Neural cell (in vitro differentiated cells): ENCODE data around the gene DNM3. TPM values are rescaled to one million over a fixed set of nuclear protein-coding genes. Genes with fewer than 3 reads are reported as not detected.

Experiments
- H2AFZ ChIP-seq: fragments of 200-600, 300-800 bp; sonication (generic), shearing (Covaris generic); 2 replicates; pipeline ENCODE4 v1.6.0; 2014; ENCODE audit warnings: low read depth, mild to moderate bottlenecking, antibody characterized with exemption, low read length, moderate library complexity
- H3F3A ChIP-seq: fragments of 200-600 bp; shearing (Covaris generic); 2 replicates; pipeline ENCODE4 v1.6.1; 2016; ENCODE audit warnings: mild to moderate bottlenecking, moderate library complexity, mixed read lengths, antibody characterized with exemption, low read length; ENCODE audit not compliant: insufficient read depth, poor library complexity, severe bottlenecking
- H3K27ac ChIP-seq: fragments of 200-600, 300-800 bp; sonication (generic), shearing (Covaris generic); 2 replicates; pipeline ENCODE4 v1.5.1; 2014; ENCODE audit warnings: mild to moderate bottlenecking, low read length, moderate library complexity
- H3K27me3 ChIP-seq: fragments of 300-800, 200-600 bp; sonication (generic), shearing (Covaris generic); 2 replicates; pipeline ENCODE4 v1.6.0; 2014; ENCODE audit warnings: mild to moderate bottlenecking, low read depth, low read length, moderate library complexity; ENCODE audit not compliant: insufficient read depth
- H3K36me3 ChIP-seq: fragments of 300-800, 200-600 bp; sonication (generic), shearing (Covaris generic); 2 replicates; pipeline ENCODE4 v1.5.1; 2014; ENCODE audit warnings: mild to moderate bottlenecking, antibody characterized with exemption, low read length, moderate library complexity; ENCODE audit not compliant: insufficient read depth
- H3K4me2 ChIP-seq: fragments of 300-800, 200-600 bp; sonication (generic), shearing (Covaris generic); 2 replicates; pipeline ENCODE4 v1.6.0; 2014; ENCODE audit warnings: mild to moderate bottlenecking, low read length
- H3K4me3 ChIP-seq: fragments of 300-800, 200-600 bp; sonication (generic), shearing (Covaris generic); 2 replicates; pipeline ENCODE4 v1.5.1; 2014; ENCODE audit warnings: mild to moderate bottlenecking, low read length, moderate library complexity
- H3K79me2 ChIP-seq: fragments of 200-600 bp; shearing (Covaris generic); replicated peaks from 2 replicates; pipeline ENCODE4 v1.6.0; 2014; ENCODE audit warnings: mild to moderate bottlenecking, low read length, moderate library complexity; ENCODE audit not compliant: insufficient read depth
- H3K9ac ChIP-seq: fragments of 300-800, 200-600 bp; sonication (generic), shearing (Covaris generic); 2 replicates; pipeline ENCODE4 v1.6.1; 2016; ENCODE audit warnings: mild to moderate bottlenecking, low read length, mixed read lengths
- H3K9me2 ChIP-seq: fragments of 200-600 bp; shearing (Covaris generic); 2 replicates; pipeline ENCODE4 v1.6.1; 2016; ENCODE audit warnings: mild to moderate bottlenecking, low read length, mixed read lengths; ENCODE audit not compliant: insufficient read depth
- H3K9me3 ChIP-seq: fragments of 200-600, 300-800 bp; sonication (generic), shearing (Covaris generic); 2 replicates; pipeline ENCODE4 v1.6.1; 2016; ENCODE audit warnings: mild to moderate bottlenecking, mixed run types, low read length, moderate library complexity, mixed read lengths
- H4K20me1 ChIP-seq: fragments of 200-600 bp; shearing (Covaris generic); 2 replicates; pipeline ENCODE4 v1.6.1; 2016; ENCODE audit warnings: mild to moderate bottlenecking, mixed run types; ENCODE audit not compliant: insufficient read depth
- CTCF ChIP-seq: fragments of 450-650 bp; IDR thresholded peaks from 2 replicates; pipeline ENCODE4 v1.5.1; 2014; ENCODE audit warnings: antibody characterized with exemption, mild to moderate bottlenecking, moderate library complexity; ENCODE audit not compliant: poor library complexity, severe bottlenecking
- EP300 ChIP-seq: fragments of 450-650 bp; conservative IDR thresholded peaks from 2 replicates; pipeline ENCODE4 v1.6.1; 2014; ENCODE audit warnings: antibody characterized with exemption, mild to moderate bottlenecking, moderate library complexity; ENCODE audit not compliant: poor library complexity, severe bottlenecking
- EZH2 ChIP-seq: fragments of 200-600, 300-800 bp; shearing (Covaris generic), sonication (generic); IDR thresholded peaks from 2 replicates; pipeline ENCODE4 v1.6.1; 2014; ENCODE audit warnings: antibody characterized with exemption, low read length, borderline replicate concordance, mild to moderate bottlenecking; ENCODE audit not compliant: insufficient read depth, poor library complexity, severe bottlenecking
- MXI1 ChIP-seq: fragments of 450-650 bp; conservative IDR thresholded peaks from 2 replicates; pipeline ENCODE4 v1.6.1; 2014; ENCODE audit warnings: antibody characterized with exemption, mild to moderate bottlenecking; ENCODE audit not compliant: poor library complexity, severe bottlenecking
- POLR2AphosphoS5 ChIP-seq: IDR thresholded peaks from 2 replicates; pipeline ENCODE4 v1.6.1; 2012
- RAD21 ChIP-seq: fragments of 450-650 bp; conservative IDR thresholded peaks from 2 replicates; pipeline ENCODE4 v1.6.1; 2014; ENCODE audit warnings: antibody characterized with exemption, mild to moderate bottlenecking, moderate library complexity
- SMC3 ChIP-seq: fragments of 450-650 bp; conservative IDR thresholded peaks from 2 replicates; pipeline ENCODE4 v1.6.1; 2014; ENCODE audit warnings: antibody characterized with exemption, mild to moderate bottlenecking, moderate library complexity; ENCODE audit not compliant: poor library complexity
- TAF1 ChIP-seq: IDR thresholded peaks from 2 replicates; pipeline ENCODE4 v1.6.1; 2012; ENCODE audit warnings: low read depth
- polyA plus RNA-seq: library from polyadenylated mRNA; depleted of rRNA; stranded (reverse); fragments of >200 nt; gene quantifications from 2 replicates; pipeline ENCODE4 v1.2.3, GENCODE V29; 2014
- TF ChIP-seq, protein P1 (sequence below): IDR thresholded peaks from 2 replicates; pipeline ENCODE4 v1.6.1; 2012; ENCODE audit warnings: borderline replicate concordance

Gene DNM3
- polyA plus RNA-seq, 1 donor from 2014 or later, result 37.1 TPM

GRCh38 chr1:172241540-172241939 is 400.2 kb downstream of the DNM3 start:
- H3K9ac ChIP-seq, result no peak overlapping the region
- H3K36me3 ChIP-seq, result no peaks in the 10 kb centered on the region
- no peak overlapping the region for H2AFZ ChIP-seq
- H4K20me1 ChIP-seq, result no peaks in the 10 kb centered on the region
- H3K9me3 ChIP-seq, result no peaks in the 10 kb centered on the region
- TF ChIP-seq, protein P1, sequence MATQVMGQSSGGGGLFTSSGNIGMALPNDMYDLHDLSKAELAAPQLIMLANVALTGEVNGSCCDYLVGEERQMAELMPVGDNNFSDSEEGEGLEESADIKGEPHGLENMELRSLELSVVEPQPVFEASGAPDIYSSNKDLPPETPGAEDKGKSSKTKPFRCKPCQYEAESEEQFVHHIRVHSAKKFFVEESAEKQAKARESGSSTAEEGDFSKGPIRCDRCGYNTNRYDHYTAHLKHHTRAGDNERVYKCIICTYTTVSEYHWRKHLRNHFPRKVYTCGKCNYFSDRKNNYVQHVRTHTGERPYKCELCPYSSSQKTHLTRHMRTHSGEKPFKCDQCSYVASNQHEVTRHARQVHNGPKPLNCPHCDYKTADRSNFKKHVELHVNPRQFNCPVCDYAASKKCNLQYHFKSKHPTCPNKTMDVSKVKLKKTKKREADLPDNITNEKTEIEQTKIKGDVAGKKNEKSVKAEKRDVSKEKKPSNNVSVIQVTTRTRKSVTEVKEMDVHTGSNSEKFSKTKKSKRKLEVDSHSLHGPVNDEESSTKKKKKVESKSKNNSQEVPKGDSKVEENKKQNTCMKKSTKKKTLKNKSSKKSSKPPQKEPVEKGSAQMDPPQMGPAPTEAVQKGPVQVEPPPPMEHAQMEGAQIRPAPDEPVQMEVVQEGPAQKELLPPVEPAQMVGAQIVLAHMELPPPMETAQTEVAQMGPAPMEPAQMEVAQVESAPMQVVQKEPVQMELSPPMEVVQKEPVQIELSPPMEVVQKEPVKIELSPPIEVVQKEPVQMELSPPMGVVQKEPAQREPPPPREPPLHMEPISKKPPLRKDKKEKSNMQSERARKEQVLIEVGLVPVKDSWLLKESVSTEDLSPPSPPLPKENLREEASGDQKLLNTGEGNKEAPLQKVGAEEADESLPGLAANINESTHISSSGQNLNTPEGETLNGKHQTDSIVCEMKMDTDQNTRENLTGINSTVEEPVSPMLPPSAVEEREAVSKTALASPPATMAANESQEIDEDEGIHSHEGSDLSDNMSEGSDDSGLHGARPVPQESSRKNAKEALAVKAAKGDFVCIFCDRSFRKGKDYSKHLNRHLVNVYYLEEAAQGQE, result no peak
- no peak for TF ChIP-seq TAF1
- TF ChIP-seq EZH2, result no peak
- no peak for TF ChIP-seq SMC3
- TF ChIP-seq EP300, result no peak
- TF ChIP-seq MXI1, result no peak
- TF ChIP-seq CTCF, result no peak
- no peak for TF ChIP-seq RAD21
- TF ChIP-seq POLR2AphosphoS5, result no peak
- no peaks in the 10 kb centered on the region for H3K79me2 ChIP-seq
- no peaks in the 10 kb centered on the region for H3K27me3 ChIP-seq
- H3F3A ChIP-seq, result no peaks in the 10 kb centered on the region
- no peak overlapping the region for H3K27ac ChIP-seq
- no peak overlapping the region for H3K4me3 ChIP-seq
- H3K9me2 ChIP-seq, result no peaks in the 10 kb centered on the region
- no peak overlapping the region for H3K4me2 ChIP-seq

GRCh38 chr1:172244865-172245264 is 403.6 kb downstream of the DNM3 start:
- no peak overlapping the region for H3K9ac ChIP-seq
- no peaks in the 10 kb centered on the region for H3K9me2 ChIP-seq
- H4K20me1 ChIP-seq, result no peaks in the 10 kb centered on the region
- no peaks in the 10 kb centered on the region for H3K36me3 ChIP-seq
- H3K4me3 ChIP-seq, result no peak overlapping the region
- H3K27ac ChIP-seq, result no peak overlapping the region
- no peak overlapping the region for H3K4me2 ChIP-seq
- no peak overlapping the region for H2AFZ ChIP-seq
- H3K27me3 ChIP-seq, result no peaks in the 10 kb centered on the region
- TF ChIP-seq MXI1 (no peak), RAD21 (no peak), EP300 (no peak), POLR2AphosphoS5 (no peak), TAF1 (no peak), SMC3 (no peak), CTCF (no peak), EZH2 (no peak)
- TF ChIP-seq, protein P1, result no peak
- no peaks in the 10 kb centered on the region for H3K9me3 ChIP-seq
- H3K79me2 ChIP-seq, result no peaks in the 10 kb centered on the region
- H3F3A ChIP-seq, result no peaks in the 10 kb centered on the region
